NCI-H2196 (cell line): ENCODE data around the gene PEX14.

ENCODE experiments used
- DNase-seq: peaks from one replicate; lab custom pipeline; 2025; ENCODE audit not compliant: unreplicated experiment; lab: John Stamatoyannopoulos, UW

PEX14 gene

GRCh38 chr1:10515976-10516750 is 41.4 kb downstream of the PEX14 start:
- DNase-seq: no peak

- DNase-seq: no peak
These were observed 42.4 kb downstream of the PEX14 start for GRCh38 chr1:10516925-10517676.

- no peak for DNase-seq
These were observed 42.9 kb downstream of the PEX14 start for GRCh38 chr1:10517677-10517982.

- DNase-seq: peak; percentile 40
These were observed 44.3 kb downstream of the PEX14 start for GRCh38 chr1:10519016-10519417.

DNA sequence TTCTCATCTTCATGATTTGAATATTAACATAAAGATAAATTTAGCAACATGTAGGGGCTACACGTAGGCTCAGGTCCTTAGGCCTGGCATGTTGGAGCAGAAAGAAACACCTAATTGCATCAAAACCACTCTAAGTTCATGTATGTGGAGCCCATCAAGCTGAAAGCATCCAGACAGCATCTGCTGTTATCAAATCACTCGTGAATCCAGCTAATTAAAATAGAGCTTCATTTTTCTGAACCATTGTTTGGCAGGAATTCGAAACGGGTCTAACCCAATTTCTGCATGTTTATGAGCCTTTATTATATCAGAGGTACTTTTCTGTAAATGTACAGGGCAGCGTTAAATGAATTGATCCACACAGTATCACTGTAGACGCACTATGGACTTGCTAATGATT is 45.7 kb downstream of the PEX14 start:
- DNase-seq: no peak

DNA sequence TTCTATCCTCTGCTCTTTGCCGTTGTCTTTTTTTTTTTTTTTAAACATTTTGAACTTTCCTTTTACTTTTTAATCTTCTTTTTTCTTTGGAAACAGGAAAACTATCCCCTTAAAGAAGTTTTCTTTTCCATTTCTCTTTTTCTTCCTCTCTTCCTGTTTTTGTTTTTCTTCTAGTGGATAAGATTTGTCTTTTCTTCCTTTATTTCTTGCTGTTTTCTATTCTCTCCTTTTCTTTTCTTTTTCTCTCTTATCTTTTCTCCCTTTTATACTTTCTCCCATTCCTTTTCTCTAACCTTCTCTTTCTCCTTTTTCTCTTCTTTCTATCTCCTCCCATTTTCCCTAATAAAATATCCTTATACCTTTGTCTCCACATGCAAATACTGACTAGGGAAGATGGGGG is 46.2 kb downstream of the PEX14 start:
- no peak for DNase-seq

- no peak for DNase-seq
These were observed 46.9 kb downstream of the PEX14 start for GRCh38 chr1:10521537-10522157.

DNA sequence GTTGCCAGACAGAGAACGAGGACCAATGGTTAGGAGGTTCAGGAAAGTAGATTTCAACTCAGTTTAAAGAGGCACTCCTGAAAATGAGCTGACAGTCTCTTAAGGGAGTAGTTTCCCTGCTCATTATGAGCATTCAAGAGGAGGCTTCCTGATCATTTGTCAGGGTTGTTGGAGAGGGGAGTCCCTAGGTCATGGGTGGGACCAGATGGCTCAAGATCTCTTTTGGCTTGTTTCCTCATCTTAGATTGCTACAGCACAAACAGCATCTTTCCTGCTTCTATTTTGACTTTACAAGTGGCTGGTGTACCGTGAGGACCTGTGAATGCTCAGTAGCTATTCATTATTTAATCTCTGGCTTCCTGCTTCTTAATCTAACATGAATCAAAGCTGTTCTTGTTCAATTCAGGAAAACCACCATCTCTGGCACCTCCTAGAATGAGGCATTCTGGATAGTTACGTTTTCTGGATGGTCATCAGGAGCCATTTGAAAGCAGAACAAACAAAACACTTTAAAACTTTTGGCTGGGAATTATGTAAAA is 47.6 kb downstream of the PEX14 start:
- no peak for DNase-seq

GRCh38 chr1:10525208-10525607 is 50.5 kb downstream of the PEX14 start:
- DNase-seq: no peak

GRCh38 chr1:10528066-10529014 is 53.6 kb downstream of the PEX14 start:
- no peak for DNase-seq

DNA sequence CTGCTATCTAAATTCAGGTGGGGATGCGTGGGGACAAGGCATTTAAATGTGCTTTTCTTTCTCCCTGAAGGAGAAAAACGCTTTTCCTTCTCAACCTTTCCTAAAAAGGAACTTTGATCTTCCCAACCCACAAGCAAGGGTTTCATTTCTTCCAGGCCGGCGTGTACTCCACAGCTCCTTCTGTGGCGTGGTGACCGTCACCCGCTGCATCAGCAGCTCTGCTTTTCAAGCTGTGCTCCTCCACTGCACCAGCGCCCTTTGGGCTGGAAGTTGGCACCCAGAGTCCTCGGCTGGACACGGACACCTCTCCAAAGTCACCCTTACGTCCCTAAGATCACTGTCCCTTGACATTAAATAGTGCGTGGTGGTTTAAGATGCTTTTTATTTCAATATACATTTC is 54.3 kb downstream of the PEX14 start:
- DNase-seq: no peak

DNA sequence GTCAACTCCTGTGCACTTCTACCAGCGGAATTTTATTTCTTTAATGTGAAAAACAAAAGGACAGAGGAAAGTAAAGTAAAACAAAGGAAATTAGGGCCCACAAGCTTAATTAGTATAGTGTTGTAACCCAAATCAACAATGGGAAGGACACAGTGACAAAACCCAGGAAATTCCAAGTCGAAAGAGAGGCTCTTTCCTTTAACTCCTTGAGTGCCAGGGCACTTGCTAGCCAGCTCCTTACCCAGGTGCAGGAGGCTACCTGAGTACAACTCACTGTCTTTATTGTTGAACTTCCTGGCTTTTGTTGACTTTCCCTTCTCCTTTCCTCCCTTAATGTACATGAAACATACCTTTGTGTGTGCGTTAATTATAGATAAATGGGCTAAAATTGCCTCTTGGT is 55.0 kb downstream of the PEX14 start:
- no peak for DNase-seq

DNA sequence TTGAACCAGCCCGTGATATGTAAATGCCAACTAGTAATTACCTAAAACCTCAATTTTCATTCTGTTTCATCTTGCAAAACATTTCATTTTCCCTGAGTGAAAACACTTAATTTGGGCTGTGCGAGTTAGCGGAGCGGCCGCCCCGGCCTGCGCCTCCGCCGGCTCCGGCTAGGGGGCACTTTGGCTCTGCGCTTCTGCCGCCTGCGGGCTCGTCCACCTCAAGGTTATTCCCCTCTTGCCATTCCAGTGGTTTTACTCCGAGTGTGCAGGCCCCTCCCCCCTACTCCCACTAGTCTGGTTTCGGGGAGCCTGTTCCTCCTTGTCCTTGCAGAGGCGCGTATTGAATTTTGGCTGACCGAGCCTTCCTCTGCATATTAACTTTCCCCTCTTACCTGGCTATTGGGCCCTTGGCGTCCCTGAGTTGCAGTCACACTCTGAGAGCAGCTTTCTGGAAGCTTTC is 55.6 kb downstream of the PEX14 start:
- DNase-seq: no peak

DNA sequence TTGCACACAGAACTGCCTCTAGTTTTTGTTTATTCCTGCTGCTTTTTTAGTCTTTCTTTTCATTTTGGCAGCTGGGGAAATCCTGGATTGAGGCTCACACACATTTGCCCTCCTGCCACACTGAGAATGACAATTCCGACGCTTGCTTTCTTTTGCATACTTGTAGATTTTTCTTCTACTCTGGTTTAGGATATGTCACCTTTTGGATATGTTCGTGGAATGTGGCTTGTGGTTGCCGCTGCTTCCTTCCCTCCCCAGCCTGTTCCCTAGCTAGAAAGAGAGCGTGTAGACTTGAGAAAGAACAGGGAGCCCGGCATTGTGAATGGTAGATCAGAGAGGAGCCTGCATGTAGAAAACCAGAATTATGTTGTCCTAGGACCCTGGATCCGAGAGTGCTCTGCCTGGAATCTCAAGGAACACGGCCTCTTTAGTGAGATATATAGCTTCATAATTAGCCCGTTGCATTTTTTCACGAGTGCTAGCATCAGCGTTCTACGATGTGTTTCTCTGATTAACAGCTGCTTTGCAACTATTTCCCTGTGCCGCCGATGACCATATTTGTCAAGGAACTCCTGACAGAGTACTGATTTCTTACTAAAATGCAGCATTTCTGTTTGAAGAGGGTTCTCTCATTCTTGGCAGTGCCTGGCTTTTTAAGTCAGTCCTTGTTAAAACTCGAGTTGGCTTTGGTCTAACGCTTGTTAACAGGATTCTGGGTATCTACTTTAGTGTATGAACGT is 56.2 kb downstream of the PEX14 start:
- no peak for DNase-seq

DNA sequence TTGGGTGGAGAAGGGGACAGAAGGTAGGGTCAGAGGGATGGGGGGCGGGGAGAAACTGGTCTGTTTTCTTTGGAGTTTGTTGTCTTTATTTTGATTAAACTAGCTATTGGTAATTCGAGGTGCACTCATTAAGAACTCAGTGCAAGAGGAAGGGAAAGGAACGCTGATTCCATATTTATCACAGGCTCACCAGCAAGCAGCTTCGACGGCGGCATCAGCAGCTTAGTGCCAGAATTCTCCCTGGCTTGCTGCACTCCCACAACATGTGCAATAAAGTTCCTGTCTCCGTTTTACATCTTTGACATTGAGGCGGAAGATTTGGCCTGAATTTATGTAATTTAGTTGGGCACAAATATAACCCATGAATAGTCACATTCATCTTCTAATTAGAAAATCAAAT is 57.6 kb downstream of the PEX14 start:
- no peak for DNase-seq

DNA sequence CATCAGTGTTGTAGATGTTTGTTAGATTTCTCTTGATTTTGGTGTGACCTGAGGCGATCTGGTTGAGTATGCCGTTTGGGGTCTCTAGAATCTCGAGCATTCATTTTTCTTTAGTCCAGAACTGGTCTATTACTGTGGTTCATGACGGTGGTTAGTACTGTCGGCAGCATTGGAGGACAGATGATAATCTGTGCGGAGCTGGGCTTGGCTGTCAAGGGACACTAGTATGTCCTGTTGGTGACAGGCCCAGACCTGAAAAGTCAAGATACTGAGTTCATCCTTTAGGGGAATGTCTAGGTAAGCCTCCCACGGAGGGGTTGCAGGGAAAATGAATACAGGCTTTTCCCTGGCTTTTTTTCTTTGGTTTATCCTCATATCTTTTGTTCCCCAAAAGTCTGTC is 59.8 kb downstream of the PEX14 start:
- DNase-seq: no peak

DNA sequence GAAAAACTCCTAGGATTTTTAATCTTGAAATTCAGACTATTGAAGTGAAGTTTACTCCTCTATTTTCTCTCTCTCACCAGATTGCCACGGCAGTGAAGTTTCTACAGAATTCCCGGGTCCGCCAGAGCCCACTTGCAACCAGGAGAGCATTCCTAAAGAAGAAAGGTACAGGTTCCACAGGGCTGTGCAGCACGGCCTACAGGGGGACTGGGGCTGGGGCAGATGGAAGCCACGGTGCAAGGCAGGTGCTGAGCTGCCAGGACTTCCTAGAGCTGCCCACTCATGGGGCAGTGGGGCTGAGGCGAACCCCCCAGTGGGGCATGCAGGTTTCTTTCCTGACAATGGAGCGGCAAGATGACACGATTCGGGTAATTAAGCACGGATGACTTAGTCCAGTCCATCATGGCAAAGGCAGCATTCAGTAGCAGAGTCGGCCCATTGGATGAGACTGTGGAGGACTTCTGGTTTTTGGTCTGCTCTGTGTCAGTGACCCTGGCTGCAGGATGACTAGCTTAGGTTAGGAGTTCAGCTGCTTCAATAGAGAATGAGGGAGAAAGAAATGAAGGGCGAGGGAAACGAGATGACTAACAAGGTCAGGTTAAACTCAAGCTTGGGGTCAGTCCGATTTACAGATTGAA is 61.5 kb downstream of the PEX14 start:
- DNase-seq: no peak

DNA sequence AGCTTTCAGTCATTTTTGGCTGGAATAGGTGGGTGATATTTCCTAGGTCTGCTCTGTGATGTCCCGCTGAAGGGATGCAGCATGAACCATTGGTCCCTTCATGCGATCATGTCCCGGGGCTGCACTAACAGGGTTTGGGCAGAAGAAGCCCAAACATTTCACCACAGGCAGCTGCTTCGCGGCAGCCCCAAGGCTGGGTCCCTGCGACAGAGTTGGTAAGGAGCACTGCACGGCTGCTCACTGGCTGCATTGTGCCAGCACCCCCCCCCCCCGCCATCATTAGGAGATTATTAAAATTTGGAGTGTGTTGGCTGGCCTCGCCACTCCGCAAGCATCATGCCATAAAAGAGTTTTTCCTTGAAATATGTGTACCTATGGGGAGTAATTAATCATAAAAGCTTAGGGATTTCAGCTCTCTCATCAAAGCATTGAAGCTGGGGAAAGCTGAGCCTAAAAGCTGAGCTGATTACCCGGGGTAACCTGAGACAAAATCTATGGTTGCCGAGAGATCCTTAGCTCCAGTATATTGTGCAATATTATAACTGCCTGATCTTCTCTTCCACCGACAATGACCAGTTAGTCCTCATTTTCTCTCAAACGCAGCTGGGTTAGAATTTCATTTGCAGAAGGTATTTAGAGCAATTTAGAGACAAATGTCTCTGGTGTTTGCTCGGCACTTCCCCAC is 62.5 kb downstream of the PEX14 start:
- peak; percentile 63 for DNase-seq
